ENCODE results near the gene HNMT. TPM values are rescaled to one million over a fixed set of nuclear protein-coding genes. Genes with fewer than 3 reads are reported as not detected.

Gene HNMT
- total RNA-seq, 1 experiment from 2014 or later, result 16.6 TPM

GRCh38 chr2:138059487-138060300, 95.4 kb downstream of the HNMT start:
- ChIA-PET CTCF (no interaction called here), POLR2A (ENCODE audit: unreplicated experiment) (interaction anchor here (0.6 kb wide), 1 partner anchor 55 kb away, joined by 6 read pairs; no protein-coding TSS in a partner anchor)
- Histone ChIP-seq H4K20me1 (ENCODE audit: insufficient read depth) (no peaks in the 10 kb centered on the region; the same call in 1 of the 2 replicates), H3K79me2 (ENCODE audit: low read depth) (no peaks in the 10 kb centered on the region), H3K9me3 (ENCODE audit: insufficient read depth, low read depth) (no peaks in the 10 kb centered on the region), H3K36me3 (ENCODE audit: low read depth) (no peaks in the 10 kb centered on the region), H3K4me1 (replicated peaks; ENCODE audit: insufficient read depth) (peaks cover 16% of the 10 kb centered on the region), H3K27me3 (ENCODE audit: insufficient read depth, low read depth) (no peaks in the 10 kb centered on the region), H3K9me2 (ENCODE audit: insufficient read depth) (no peaks in the 10 kb centered on the region), H3F3A (ENCODE audit: insufficient read depth, low read depth) (peaks cover 12% of the 10 kb centered on the region; the same call in 1 of the 2 replicates), H3K4me3 (no peak overlapping the region), H3K4me2 (peak overlapping the region; percentile 33; the same call in 1 of the 2 replicates), H2AFZ (no peak overlapping the region), H3K27ac (no peak overlapping the region)
- DNase-seq, result no peak
- intact Hi-C loops (cut with micrococcal nuclease; ENCODE audit: unreplicated experiment), result loop anchor here (1.0 kb wide), 1 partner anchor 13 kb away; no protein-coding TSS in a partner anchor
- no TSS peak for BruUV-seq (replicated peaks)
- TF ChIP-seq EZH2 (IDR thresholded peaks at IDR 0.05; ENCODE audit: low read depth) (no peak), CTCF (conservative IDR thresholded peaks at IDR 0.05) (no peak)

- Histone ChIP-seq H3K4me1 (replicated peaks; ENCODE audit: insufficient read depth) (peaks cover 16% of the 10 kb centered on the region), H3K27ac (no peak overlapping the region), H3K4me2 (peak overlapping the region; percentile 33; the same call in 1 of the 2 replicates), H3K36me3 (ENCODE audit: low read depth) (no peaks in the 10 kb centered on the region), H3K79me2 (ENCODE audit: low read depth) (no peaks in the 10 kb centered on the region), H2AFZ (no peak overlapping the region), H3K9me2 (ENCODE audit: insufficient read depth) (no peaks in the 10 kb centered on the region), H3K4me3 (no peak overlapping the region), H3K9me3 (ENCODE audit: insufficient read depth, low read depth) (no peaks in the 10 kb centered on the region), H3K27me3 (ENCODE audit: insufficient read depth, low read depth) (no peaks in the 10 kb centered on the region), H3F3A (ENCODE audit: insufficient read depth, low read depth) (peaks cover 12% of the 10 kb centered on the region; the same call in 1 of the 2 replicates), H4K20me1 (ENCODE audit: insufficient read depth) (no peaks in the 10 kb centered on the region; the same call in 1 of the 2 replicates)
- ChIA-PET CTCF (no interaction called here), POLR2A (ENCODE audit: unreplicated experiment) (interaction anchor here (0.6 kb wide), 1 partner anchor 56 kb away, joined by 6 read pairs; no protein-coding TSS in a partner anchor)
- no TSS peak for BruUV-seq (replicated peaks)
- intact Hi-C loops (cut with micrococcal nuclease; ENCODE audit: unreplicated experiment), result loop anchor here (1.0 kb wide), 1 partner anchor 12 kb away; no protein-coding TSS in a partner anchor
- peak; percentile 67 to 89 for DNase-seq
- TF ChIP-seq EZH2 (IDR thresholded peaks at IDR 0.05; ENCODE audit: low read depth), result no peak
- TF ChIP-seq CTCF (conservative IDR thresholded peaks at IDR 0.05), result no peak
Observed at GRCh38 chr2:138060301-138060635, 96.0 kb downstream of the HNMT start.

DNA sequence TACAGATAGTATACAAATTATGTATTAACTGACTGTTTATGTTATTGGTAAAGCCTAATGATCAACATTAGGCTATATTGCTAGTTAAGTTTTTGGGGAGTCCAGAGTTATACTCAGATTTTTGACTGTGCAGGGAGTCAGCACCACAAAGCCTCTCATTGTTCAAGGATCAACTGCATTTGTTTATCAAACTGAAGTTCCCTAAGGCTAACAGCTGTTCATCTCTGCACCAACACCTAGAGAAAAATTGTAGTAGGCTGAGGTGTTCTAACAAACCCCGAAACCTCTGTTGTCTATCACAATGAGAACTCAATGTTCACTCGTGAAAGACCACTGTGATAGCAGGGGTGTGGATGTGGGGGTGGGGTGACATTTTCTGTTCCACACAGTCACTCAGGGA, 97.7 kb downstream of the HNMT start:
- ChIA-PET POLR2A (ENCODE audit: unreplicated experiment) (no interaction called here), CTCF (no interaction called here)
- H3K79me2 ChIP-seq (ENCODE audit: low read depth), result no peaks in the 10 kb centered on the region
- no peaks in the 10 kb centered on the region for H3K9me2 ChIP-seq (ENCODE audit: insufficient read depth)
- no TSS peak for BruUV-seq (replicated peaks)
- intact Hi-C loops (cut with micrococcal nuclease; ENCODE audit: unreplicated experiment), result no loop called here
- H3K4me2 ChIP-seq, result no peak overlapping the region
- H3K9me3 ChIP-seq (ENCODE audit: insufficient read depth, low read depth), result no peaks in the 10 kb centered on the region
- no peaks in the 10 kb centered on the region for H3K27me3 ChIP-seq (ENCODE audit: insufficient read depth, low read depth)
- no peak overlapping the region for H2AFZ ChIP-seq
- TF ChIP-seq CTCF (conservative IDR thresholded peaks at IDR 0.05), result no peak
- no peak for TF ChIP-seq EZH2 (IDR thresholded peaks at IDR 0.05; ENCODE audit: low read depth)
- no peak overlapping the region for H3K4me3 ChIP-seq
- no peak for DNase-seq
- no peaks in the 10 kb centered on the region; the same call in 1 of the 2 replicates for H4K20me1 ChIP-seq (ENCODE audit: insufficient read depth)
- no peak overlapping the region for H3K27ac ChIP-seq
- H3K4me1 ChIP-seq (replicated peaks; ENCODE audit: insufficient read depth), result peaks cover 16% of the 10 kb centered on the region
- H3K36me3 ChIP-seq (ENCODE audit: low read depth), result no peaks in the 10 kb centered on the region
- H3F3A ChIP-seq (ENCODE audit: insufficient read depth, low read depth), result peaks cover 12% of the 10 kb centered on the region; the same call in 1 of the 2 replicates

All from PC-9 (cell line).